ENCODE results near the gene RBM6. TPM values are rescaled to one million over a fixed set of nuclear protein-coding genes. Genes with fewer than 3 reads are reported as not detected.
"Not testable (repeated sequence)": the region's sequence is repeated elsewhere in the genome, so short reads cannot be mapped to it uniquely, and the experiment has no call there.

RBM6 gene
- total RNA-seq, 1 experiment from 2014 or later = 90.7 TPM

DNA sequence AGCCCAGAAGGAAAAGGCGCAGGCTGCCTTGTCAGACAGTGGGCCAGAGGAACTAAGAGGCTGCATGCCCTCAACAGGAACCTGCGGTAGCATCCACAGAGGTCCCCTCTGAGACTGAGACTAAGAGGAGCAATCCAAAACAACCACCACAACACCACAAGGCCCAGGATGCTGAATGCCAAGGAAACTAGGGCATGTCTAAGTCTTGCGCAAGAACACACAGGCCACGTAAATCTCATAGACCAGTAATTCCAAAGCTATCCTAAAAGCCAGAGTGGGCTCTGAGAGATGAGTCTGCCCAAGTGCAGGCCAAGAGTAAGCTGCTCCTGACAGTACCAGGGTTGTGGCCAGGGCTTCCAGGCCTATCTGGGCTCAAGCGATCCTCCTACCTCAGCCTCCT, 23.3 kb upstream of the RBM6 start:
- Mint-ChIP-seq H3K4me1 (peaks cover 2 to 8% of the 10 kb centered on the region in 2 experiments; a peak in 3 of 4 replicates), H3K9me3 (no peaks in the 10 kb centered on the region), H3K27me3 (ENCODE audit: low read depth) (no peaks in the 10 kb centered on the region), H3K27ac (no peak overlapping the region), H3K36me3 (ENCODE audit: insufficient read depth in 1 of 3, low read depth in 3 of 3) (peaks cover 0 to 6% (median 4%) of the 10 kb centered on the region in 3 experiments; a peak in 3 of 7 replicates), H3K4me3 (no peak overlapping the region)
- H2AK5ac ChIP-seq (ENCODE audit: insufficient read length, low read length) = no peak overlapping the region
- H3K9me3 ChIP-seq (ENCODE audit: control insufficient read depth, low read depth, low read length) = no peaks in the 10 kb centered on the region
- no peak overlapping the region for H3K18ac ChIP-seq (ENCODE audit: insufficient read length, low read depth, low read length)
- no peak overlapping the region for H3K4ac ChIP-seq (ENCODE audit: low read depth, low read length)
- no peaks in the 10 kb centered on the region for H3K23me2 ChIP-seq (ENCODE audit: insufficient read length, low read depth, low read length, poor library complexity, severe bottlenecking)
- no peak overlapping the region for H3K56ac ChIP-seq (ENCODE audit: insufficient read length, low read depth, low read length)
- H3K79me1 ChIP-seq (ENCODE audit: insufficient read depth, low read depth, low read length, poor library complexity, severe bottlenecking) = no peaks in the 10 kb centered on the region
- no peak overlapping the region for H3T11ph ChIP-seq (ENCODE audit: low read length)
- TF ChIP-seq, protein P1, sequence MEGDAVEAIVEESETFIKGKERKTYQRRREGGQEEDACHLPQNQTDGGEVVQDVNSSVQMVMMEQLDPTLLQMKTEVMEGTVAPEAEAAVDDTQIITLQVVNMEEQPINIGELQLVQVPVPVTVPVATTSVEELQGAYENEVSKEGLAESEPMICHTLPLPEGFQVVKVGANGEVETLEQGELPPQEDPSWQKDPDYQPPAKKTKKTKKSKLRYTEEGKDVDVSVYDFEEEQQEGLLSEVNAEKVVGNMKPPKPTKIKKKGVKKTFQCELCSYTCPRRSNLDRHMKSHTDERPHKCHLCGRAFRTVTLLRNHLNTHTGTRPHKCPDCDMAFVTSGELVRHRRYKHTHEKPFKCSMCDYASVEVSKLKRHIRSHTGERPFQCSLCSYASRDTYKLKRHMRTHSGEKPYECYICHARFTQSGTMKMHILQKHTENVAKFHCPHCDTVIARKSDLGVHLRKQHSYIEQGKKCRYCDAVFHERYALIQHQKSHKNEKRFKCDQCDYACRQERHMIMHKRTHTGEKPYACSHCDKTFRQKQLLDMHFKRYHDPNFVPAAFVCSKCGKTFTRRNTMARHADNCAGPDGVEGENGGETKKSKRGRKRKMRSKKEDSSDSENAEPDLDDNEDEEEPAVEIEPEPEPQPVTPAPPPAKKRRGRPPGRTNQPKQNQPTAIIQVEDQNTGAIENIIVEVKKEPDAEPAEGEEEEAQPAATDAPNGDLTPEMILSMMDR (conservative IDR thresholded peaks at IDR 0.05) = no peak
- no peak overlapping the region for H3K4me2 ChIP-seq (ENCODE audit: insufficient read depth, insufficient read length, low read length)
- DNase-seq = no peak
- no peak overlapping the region for H2BK120ac ChIP-seq (ENCODE audit: low read depth, low read length, poor library complexity, severe bottlenecking)
- H4K20me1 ChIP-seq (ENCODE audit: control insufficient read depth, insufficient read depth, insufficient read length) = no peaks in the 10 kb centered on the region
- no peak overlapping the region for H4K8ac ChIP-seq (replicated peaks; ENCODE audit: insufficient read length, low read depth, low read length)
- H2BK20ac ChIP-seq (ENCODE audit: low read depth, low read length, poor library complexity, severe bottlenecking) = no peak overlapping the region
- H3K79me2 ChIP-seq (ENCODE audit: insufficient read depth, low read length) = no peaks in the 10 kb centered on the region
- H2AFZ ChIP-seq (ENCODE audit: low read length) = no peak overlapping the region
- H3K27me3 ChIP-seq (ENCODE audit: insufficient read depth, low read length) = no peaks in the 10 kb centered on the region
- no peak overlapping the region for H4K5ac ChIP-seq (ENCODE audit: insufficient read length, low read depth, low read length)
- no peak overlapping the region for H2BK5ac ChIP-seq (ENCODE audit: insufficient read length, low read length)
- no peak overlapping the region for H4K91ac ChIP-seq (ENCODE audit: insufficient read length, low read depth, low read length)
- H3K27ac ChIP-seq (ENCODE audit: insufficient read length, low read depth, low read length) = no peak overlapping the region
- H3K4me1 ChIP-seq (ENCODE audit: insufficient read depth, low read length) = no peaks in the 10 kb centered on the region
- H3K9ac ChIP-seq (ENCODE audit: extremely low read depth, insufficient read length, low read length) = no peak overlapping the region
- H3K14ac ChIP-seq (ENCODE audit: insufficient read depth, low read length) = no peak overlapping the region
- WGBS (ENCODE audit: extremely low coverage, insufficient read length, low lambda C conversion rate) = no CpG with 5 or more reads among the region's 5 CpGs
- H2BK12ac ChIP-seq (ENCODE audit: insufficient read length, low read depth, low read length) = no peak overlapping the region
- H2BK15ac ChIP-seq (ENCODE audit: low read depth, low read length) = no peak overlapping the region
- no peak overlapping the region for H3K23ac ChIP-seq (ENCODE audit: insufficient read length, low read depth, low read length)

DNA sequence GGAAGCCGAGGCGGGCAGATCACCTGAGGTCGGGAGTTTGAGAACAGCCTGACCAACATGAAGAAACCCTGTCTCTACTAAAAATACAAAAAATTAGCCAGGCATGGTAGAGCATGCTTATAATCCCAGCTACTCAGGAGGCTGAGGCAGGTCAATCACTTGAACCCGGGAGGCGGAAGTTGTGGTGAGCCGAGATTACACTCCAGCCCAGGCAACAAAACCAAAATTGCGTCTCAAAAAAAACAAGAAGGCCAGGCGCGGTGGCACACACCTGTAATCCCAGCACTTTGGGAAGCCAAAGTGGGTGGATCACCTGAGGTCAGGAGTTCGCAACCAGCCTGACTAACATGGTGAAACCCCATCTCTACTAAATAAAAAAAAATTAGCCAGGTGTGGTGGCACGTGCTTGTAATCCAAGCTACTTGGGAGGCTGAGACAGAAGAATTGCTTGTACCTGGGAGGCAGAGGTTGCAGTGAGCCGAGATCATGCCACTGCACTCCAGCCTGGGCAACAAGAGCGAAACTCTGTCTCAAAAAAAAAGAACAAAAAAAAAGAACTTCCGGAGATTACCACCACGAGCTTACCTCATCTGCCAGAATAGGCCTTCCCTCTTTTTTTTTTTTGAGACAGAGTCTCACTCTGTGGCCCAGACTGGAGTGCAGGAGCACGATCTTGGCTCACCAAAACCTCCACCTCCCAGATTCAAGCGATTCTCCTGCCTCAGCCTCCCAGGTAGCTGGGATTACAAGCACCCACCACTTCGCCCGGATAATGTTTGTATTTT, 22.0 kb upstream of the RBM6 start:
- not testable (repeated sequence) for H3K27ac ChIP-seq (ENCODE audit: insufficient read length, low read depth, low read length)

More for the DNA sequence above, 22.0 kb upstream of the RBM6 start:
- not testable (repeated sequence) for H3K27me3 ChIP-seq (ENCODE audit: insufficient read depth, low read length); H3K4me1 Mint-ChIP-seq; H3K9me3 ChIP-seq (ENCODE audit: control insufficient read depth, low read depth, low read length); H3K36me3 Mint-ChIP-seq (ENCODE audit: insufficient read depth in 1 of 3, low read depth in 3 of 3); H3K79me1 ChIP-seq (ENCODE audit: insufficient read depth, low read depth, low read length, poor library complexity, severe bottlenecking); H3K9me3 Mint-ChIP-seq; H3K27ac Mint-ChIP-seq; H2BK5ac ChIP-seq (ENCODE audit: insufficient read length, low read length); H3K4me2 ChIP-seq (ENCODE audit: insufficient read depth, insufficient read length, low read length); H3K9ac ChIP-seq (ENCODE audit: extremely low read depth, insufficient read length, low read length); H3K27me3 Mint-ChIP-seq (ENCODE audit: low read depth); H4K20me1 ChIP-seq (ENCODE audit: control insufficient read depth, insufficient read depth, insufficient read length); H2BK20ac ChIP-seq (ENCODE audit: low read depth, low read length, poor library complexity, severe bottlenecking); H3K23ac ChIP-seq (ENCODE audit: insufficient read length, low read depth, low read length); H3K56ac ChIP-seq (ENCODE audit: insufficient read length, low read depth, low read length); H3K23me2 ChIP-seq (ENCODE audit: insufficient read length, low read depth, low read length, poor library complexity, severe bottlenecking); H3K14ac ChIP-seq (ENCODE audit: insufficient read depth, low read length); H2AFZ ChIP-seq (ENCODE audit: low read length); H3T11ph ChIP-seq (ENCODE audit: low read length); H4K91ac ChIP-seq (ENCODE audit: insufficient read length, low read depth, low read length); H2AK5ac ChIP-seq (ENCODE audit: insufficient read length, low read length); H3K18ac ChIP-seq (ENCODE audit: insufficient read length, low read depth, low read length); DNase-seq; H3K4ac ChIP-seq (ENCODE audit: low read depth, low read length); H3K79me2 ChIP-seq (ENCODE audit: insufficient read depth, low read length); H3K4me1 ChIP-seq (ENCODE audit: insufficient read depth, low read length); H3K4me3 Mint-ChIP-seq; H2BK120ac ChIP-seq (ENCODE audit: low read depth, low read length, poor library complexity, severe bottlenecking); H4K8ac ChIP-seq (replicated peaks; ENCODE audit: insufficient read length, low read depth, low read length); H4K5ac ChIP-seq (ENCODE audit: insufficient read length, low read depth, low read length); H2BK15ac ChIP-seq (ENCODE audit: low read depth, low read length); H2BK12ac ChIP-seq (ENCODE audit: insufficient read length, low read depth, low read length)
- no CpG with 5 or more reads among the region's 19 CpGs for WGBS (ENCODE audit: extremely low coverage, insufficient read length, low lambda C conversion rate)
